Duodenal mucosa (tissue), 2 donors: Measurements from ENCODE around the gene TTLL1.

Experiments
- H3K27ac ChIP-seq: one replicate; pipeline ENCODE4 v1.7.0; 2013; ENCODE audit warnings: low read depth, low read length
- H3K27me3 ChIP-seq, 2 donors: one replicate each; pipeline ENCODE4 v1.7.0; 2013; ENCODE audit warnings: low read length in 2 of 2, control low read depth in 1 of 2; ENCODE audit not compliant: insufficient read depth in 2 of 2, control insufficient read depth in 1 of 2
- H3K36me3 ChIP-seq, 2 donors: one replicate each; pipeline ENCODE4 v1.7.0; 2013; ENCODE audit warnings: low read length in 2 of 2, control low read depth in 1 of 2; ENCODE audit not compliant: insufficient read depth in 2 of 2, control insufficient read depth in 1 of 2
- H3K4me1 ChIP-seq, 2 donors: one replicate each; pipeline ENCODE4 v1.7.0; 2013; ENCODE audit warnings: low read length in 2 of 2, control low read depth in 1 of 2; ENCODE audit not compliant: insufficient read depth in 2 of 2, control insufficient read depth in 1 of 2
- H3K4me3 ChIP-seq, 2 donors: one replicate each; pipeline ENCODE4 v1.7.0; 2013; ENCODE audit warnings: low read length in 2 of 2, low read depth in 1 of 2
- H3K9ac ChIP-seq, 2 donors: one replicate each; pipeline ENCODE4 v1.7.0; 2013; ENCODE audit warnings: low read length in 2 of 2, low read depth in 1 of 2
- H3K9me3 ChIP-seq, 2 donors: one replicate each; pipeline ENCODE4 v1.7.0; 2013; ENCODE audit warnings: low read length in 2 of 2, control low read depth in 1 of 2; ENCODE audit not compliant: control insufficient read depth in 1 of 2

Gene TTLL1

GRCh38 chr22:43006753-43007152 is 82.4 kb downstream of the TTLL1 start:
- Histone ChIP-seq H3K27me3 (no peaks in the 10 kb centered on the region), H3K9me3 (no peaks in the 10 kb centered on the region), H3K4me3 (no peak overlapping the region), H3K36me3 (no peaks in the 10 kb centered on the region), H3K9ac (no peak overlapping the region), H3K27ac (no peak overlapping the region), H3K4me1 (peaks cover 52 to 66% of the 10 kb centered on the region in 2 donors)

GRCh38 chr22:43006016-43006505 is 83.1 kb downstream of the TTLL1 start:
- Histone ChIP-seq H3K27me3 (no peaks in the 10 kb centered on the region), H3K27ac (no peak overlapping the region), H3K9me3 (no peaks in the 10 kb centered on the region), H3K9ac (no peak overlapping the region), H3K4me1 (peaks cover 56 to 71% of the 10 kb centered on the region in 2 donors), H3K4me3 (no peak overlapping the region), H3K36me3 (no peaks in the 10 kb centered on the region)

GRCh38 chr22:43005106-43005505 is 84.1 kb downstream of the TTLL1 start:
- H3K9ac ChIP-seq, result no peak overlapping the region

GRCh38 chr22:43004362-43005035 is 84.7 kb downstream of the TTLL1 start:
- Histone ChIP-seq H3K27ac (no peak overlapping the region), H3K36me3 (no peaks in the 10 kb centered on the region), H3K4me1 (peaks cover 54 to 68% of the 10 kb centered on the region in 2 donors), H3K9ac (peak overlapping the region in 1 of 2 donors; percentile 9), H3K9me3 (no peaks in the 10 kb centered on the region), H3K4me3 (peak overlapping the region in 1 of 2 donors; percentile 2), H3K27me3 (no peaks in the 10 kb centered on the region)

More at GRCh38 chr22:43005106-43005505, 84.1 kb downstream of the TTLL1 start:
- Histone ChIP-seq H3K27ac (no peak overlapping the region), H3K9me3 (no peaks in the 10 kb centered on the region), H3K27me3 (no peaks in the 10 kb centered on the region), H3K4me3 (no peak overlapping the region), H3K4me1 (peaks cover 54 to 69% of the 10 kb centered on the region in 2 donors), H3K36me3 (no peaks in the 10 kb centered on the region)

GRCh38 chr22:43002202-43002586 is 87.0 kb downstream of the TTLL1 start:
- Histone ChIP-seq H3K9me3 (no peaks in the 10 kb centered on the region), H3K9ac (peak overlapping the region in 1 of 2 donors; percentile 2), H3K27me3 (no peaks in the 10 kb centered on the region), H3K4me3 (no peak overlapping the region), H3K36me3 (no peaks in the 10 kb centered on the region), H3K27ac (no peak overlapping the region), H3K4me1 (peaks cover 45 to 48% of the 10 kb centered on the region in 2 donors)

- Histone ChIP-seq H3K27me3 (no peaks in the 10 kb centered on the region), H3K36me3 (no peaks in the 10 kb centered on the region), H3K4me1 (peaks cover 38 to 43% of the 10 kb centered on the region in 2 donors), H3K9ac (peak overlapping the region in 1 of 2 donors; percentile 2), H3K27ac (peak overlapping the region; percentile 11), H3K9me3 (no peaks in the 10 kb centered on the region), H3K4me3 (no peak overlapping the region)
Measured at GRCh38 chr22:43001271-43002201, 87.7 kb downstream of the TTLL1 start.

GRCh38 chr22:43000441-43001175 is 88.6 kb downstream of the TTLL1 start:
- Histone ChIP-seq H3K27me3 (no peaks in the 10 kb centered on the region), H3K9me3 (no peaks in the 10 kb centered on the region), H3K4me1 (peaks cover 40 to 44% of the 10 kb centered on the region in 2 donors), H3K9ac (no peak overlapping the region), H3K27ac (no peak overlapping the region), H3K36me3 (no peaks in the 10 kb centered on the region), H3K4me3 (no peak overlapping the region)

GRCh38 chr22:42997582-42998090 is 91.6 kb downstream of the TTLL1 start:
- Histone ChIP-seq H3K9ac (no peak overlapping the region), H3K4me3 (no peak overlapping the region), H3K9me3 (no peaks in the 10 kb centered on the region), H3K27me3 (no peaks in the 10 kb centered on the region), H3K4me1 (peaks cover 41 to 43% of the 10 kb centered on the region in 2 donors), H3K27ac (no peak overlapping the region), H3K36me3 (no peaks in the 10 kb centered on the region)

- Histone ChIP-seq H3K9ac (no peak overlapping the region), H3K36me3 (no peaks in the 10 kb centered on the region), H3K27ac (no peak overlapping the region), H3K4me1 (peaks cover 34 to 35% of the 10 kb centered on the region in 2 donors), H3K27me3 (no peaks in the 10 kb centered on the region), H3K9me3 (no peaks in the 10 kb centered on the region), H3K4me3 (no peak overlapping the region)
Measured at GRCh38 chr22:42996646-42997365, 92.4 kb downstream of the TTLL1 start.
